OCI-LY1 (cell line): ENCODE results near the gene LPCAT3.

Experiments used
- CTCF ChIP-seq: fragments of 200-600 bp; sonication (generic), shearing (Covaris generic); IDR thresholded peaks from 2 replicates; pipeline ENCODE4 v1.5.1; 2017; ENCODE audit warnings: mild to moderate bottlenecking, antibody characterized with exemption, low read length, moderate library complexity, mixed read lengths
- EZH2 ChIP-seq: fragments of 200-600 bp; sonication (generic), shearing (Covaris generic); IDR thresholded peaks from 2 replicates; pipeline ENCODE4 v1.8.0; 2017; ENCODE audit warnings: borderline replicate concordance, mixed run types, mild to moderate bottlenecking, antibody characterized with exemption, low read length, moderate library complexity, mixed read lengths

GRCh38 chr12:6979453-6979852 lies 38.8 kb downstream of the LPCAT3 start:
- TF ChIP-seq CTCF (no peak), EZH2 (no peak)
